GM23248 (cell line): Measurements from ENCODE around the gene MRPS22.

Experiments
- EZH2 ChIP-seq: fragments of 200-600 bp; sonication (generic); IDR thresholded peaks from 2 replicates; pipeline ENCODE4 v1.6.1; 2018; ENCODE audit warnings: antibody characterized with exemption, mild to moderate bottlenecking; ENCODE audit not compliant: insufficient read depth, poor library complexity, severe bottlenecking
- EZH2phosphoT487 ChIP-seq: fragments of 200-600 bp; sonication (generic); IDR thresholded peaks from 2 replicates; pipeline ENCODE4 v1.6.1; 2018; ENCODE audit warnings: antibody characterized with exemption, moderate library complexity, mild to moderate bottlenecking, low read depth; ENCODE audit not compliant: insufficient read depth

DNA sequence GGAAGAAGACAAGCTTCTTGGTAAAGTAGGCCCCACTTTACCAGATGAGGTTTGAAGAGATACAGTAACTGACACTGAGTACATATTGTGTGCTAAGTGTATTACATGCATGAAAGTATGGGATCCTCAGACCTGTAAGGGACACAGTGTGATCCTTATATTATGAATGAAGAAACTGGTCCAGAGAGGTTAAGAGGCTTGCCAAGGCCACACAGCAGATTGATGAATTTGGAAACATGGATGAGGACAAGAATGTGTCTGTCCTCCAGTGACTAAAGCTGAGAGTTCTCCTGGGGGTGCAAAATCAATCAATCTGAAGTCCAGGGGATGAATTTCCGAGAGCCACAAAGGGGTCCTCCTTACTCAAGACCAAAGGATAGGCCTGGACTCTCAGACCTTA is 31.4 kb upstream of the MRPS22 start:
- TF ChIP-seq EZH2 (no peak), EZH2phosphoT487 (no peak)
